ENCODE data around the gene AFG1L. TPM values are rescaled to one million over a fixed set of nuclear protein-coding genes. Genes with fewer than 3 reads are reported as not detected.

AFG1L gene
- total RNA-seq, 1 donor from 2014 or later, result 3.7 TPM

GRCh38 chr6:108360919-108361311 is 66.1 kb downstream of the AFG1L start:
- H3K27me3 ChIP-seq, result no peaks in the 10 kb centered on the region
- intact Hi-C loops (cut with DNase I), result no loop called here
- H3K9me3 ChIP-seq, result no peaks in the 10 kb centered on the region
- H3K4me1 ChIP-seq, result peaks cover 7% of the 10 kb centered on the region
- no peak overlapping the region for H3K4me3 ChIP-seq
- no peaks in the 10 kb centered on the region for H3K36me3 ChIP-seq
- H3K27ac ChIP-seq, result no peak overlapping the region
- DNase-seq (ENCODE audit: extremely low spot score in 2 of 2), result no peak
- no peak for TF ChIP-seq CTCF (IDR thresholded peaks at IDR 0.05)
- no peak for TF ChIP-seq POLR2AphosphoS5 (IDR thresholded peaks at IDR 0.05; ENCODE audit: insufficient read depth in 1 of 2, low read depth in 1 of 2)
- TF ChIP-seq POLR2A (IDR thresholded peaks at IDR 0.05), result no peak

- TF ChIP-seq POLR2AphosphoS5 (IDR thresholded peaks at IDR 0.05; ENCODE audit: insufficient read depth in 1 of 2, low read depth in 1 of 2) (no peak), CTCF (IDR thresholded peaks at IDR 0.05) (no peak), POLR2A (IDR thresholded peaks at IDR 0.05) (no peak)
- Histone ChIP-seq H3K27ac (no peak overlapping the region), H3K36me3 (no peaks in the 10 kb centered on the region), H3K27me3 (no peaks in the 10 kb centered on the region), H3K9me3 (no peaks in the 10 kb centered on the region), H3K4me3 (no peak overlapping the region), H3K4me1 (peaks cover 7% of the 10 kb centered on the region)
- DNase-seq (ENCODE audit: extremely low spot score in 2 of 2), result no peak
- intact Hi-C loops (cut with DNase I), result no loop called here
Observed at GRCh38 chr6:108361312-108361932, 66.6 kb downstream of the AFG1L start.

- Histone ChIP-seq H3K9me3 (no peaks in the 10 kb centered on the region), H3K4me1 (peaks cover 7% of the 10 kb centered on the region), H3K4me3 (no peak overlapping the region), H3K27me3 (no peaks in the 10 kb centered on the region), H3K27ac (no peak overlapping the region), H3K36me3 (no peaks in the 10 kb centered on the region)
- DNase-seq (ENCODE audit: extremely low spot score in 2 of 2), result no peak
- intact Hi-C loops (cut with DNase I), result no loop called here
- TF ChIP-seq POLR2AphosphoS5 (IDR thresholded peaks at IDR 0.05; ENCODE audit: insufficient read depth in 1 of 2, low read depth in 1 of 2) (no peak), CTCF (IDR thresholded peaks at IDR 0.05) (no peak), POLR2A (IDR thresholded peaks at IDR 0.05) (no peak)
Observed at GRCh38 chr6:108362455-108362854, 67.6 kb downstream of the AFG1L start.

- intact Hi-C loops (cut with DNase I), result no loop called here
Observed at GRCh38 chr6:108363113-108363512, 68.3 kb downstream of the AFG1L start.

More at GRCh38 chr6:108363113-108363512, 68.3 kb downstream of the AFG1L start:
- H3K4me1 ChIP-seq, result peaks cover 7% of the 10 kb centered on the region
- no peaks in the 10 kb centered on the region for H3K36me3 ChIP-seq
- DNase-seq (ENCODE audit: extremely low spot score in 2 of 2), result no peak
- no peak overlapping the region for H3K27ac ChIP-seq
- no peaks in the 10 kb centered on the region for H3K9me3 ChIP-seq
- H3K27me3 ChIP-seq, result no peaks in the 10 kb centered on the region
- TF ChIP-seq CTCF (IDR thresholded peaks at IDR 0.05) (no peak), POLR2A (IDR thresholded peaks at IDR 0.05) (no peak), POLR2AphosphoS5 (IDR thresholded peaks at IDR 0.05; ENCODE audit: insufficient read depth in 1 of 2, low read depth in 1 of 2) (no peak)
- no peak overlapping the region for H3K4me3 ChIP-seq
